ENCODE results near the gene ZEB1.

Gene ZEB1

DNA sequence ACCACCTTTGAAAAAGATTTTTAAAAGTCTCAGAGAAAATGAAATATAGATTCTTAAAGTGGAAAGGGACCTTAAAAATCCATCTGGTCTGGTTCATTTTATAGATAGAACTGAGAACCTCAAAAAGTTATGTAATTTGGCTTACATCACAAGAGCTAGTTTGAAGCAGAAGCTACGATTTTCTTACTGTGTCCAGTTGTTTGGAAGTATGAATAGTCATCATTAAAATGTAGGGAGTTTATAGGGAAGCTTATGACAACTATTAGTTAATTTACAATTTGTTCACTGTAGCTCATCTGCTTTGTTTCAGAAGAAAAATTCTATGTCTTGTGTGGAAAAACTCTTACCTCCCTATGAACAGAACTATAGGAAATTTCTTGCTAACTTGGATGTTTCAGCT is 26.9 kb downstream of the ZEB1 start:
- TF ChIP-seq, protein P1, sequence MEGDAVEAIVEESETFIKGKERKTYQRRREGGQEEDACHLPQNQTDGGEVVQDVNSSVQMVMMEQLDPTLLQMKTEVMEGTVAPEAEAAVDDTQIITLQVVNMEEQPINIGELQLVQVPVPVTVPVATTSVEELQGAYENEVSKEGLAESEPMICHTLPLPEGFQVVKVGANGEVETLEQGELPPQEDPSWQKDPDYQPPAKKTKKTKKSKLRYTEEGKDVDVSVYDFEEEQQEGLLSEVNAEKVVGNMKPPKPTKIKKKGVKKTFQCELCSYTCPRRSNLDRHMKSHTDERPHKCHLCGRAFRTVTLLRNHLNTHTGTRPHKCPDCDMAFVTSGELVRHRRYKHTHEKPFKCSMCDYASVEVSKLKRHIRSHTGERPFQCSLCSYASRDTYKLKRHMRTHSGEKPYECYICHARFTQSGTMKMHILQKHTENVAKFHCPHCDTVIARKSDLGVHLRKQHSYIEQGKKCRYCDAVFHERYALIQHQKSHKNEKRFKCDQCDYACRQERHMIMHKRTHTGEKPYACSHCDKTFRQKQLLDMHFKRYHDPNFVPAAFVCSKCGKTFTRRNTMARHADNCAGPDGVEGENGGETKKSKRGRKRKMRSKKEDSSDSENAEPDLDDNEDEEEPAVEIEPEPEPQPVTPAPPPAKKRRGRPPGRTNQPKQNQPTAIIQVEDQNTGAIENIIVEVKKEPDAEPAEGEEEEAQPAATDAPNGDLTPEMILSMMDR (IDR thresholded peaks at IDR 0.05; ENCODE audit: low read length), result no peak
- H3K4me2 ChIP-seq (ENCODE audit: low read depth, low read length), result no peak overlapping the region
- no peak overlapping the region for H3K27ac ChIP-seq (ENCODE audit: low read length)
- no peaks in the 10 kb centered on the region; the same call in 1 of the 2 replicates for H3K36me3 ChIP-seq (replicated peaks; ENCODE audit: insufficient read depth, low read length)
- no peaks in the 10 kb centered on the region for H3K9me3 ChIP-seq (replicated peaks; ENCODE audit: insufficient read depth, low read length)
- peaks cover 72% of the 10 kb centered on the region for H3K79me2 ChIP-seq (ENCODE audit: low read length)
- H3K4me3 ChIP-seq (ENCODE audit: low read length), result no peak overlapping the region
- H3K9me2 ChIP-seq (replicated peaks; ENCODE audit: insufficient read depth, low read length), result no peaks in the 10 kb centered on the region
- H2AFZ ChIP-seq (ENCODE audit: low read length), result no peak overlapping the region
- H3K27me3 ChIP-seq (replicated peaks; ENCODE audit: insufficient read depth, low read length), result no peaks in the 10 kb centered on the region
- no peak for DNase-seq
- no peaks in the 10 kb centered on the region; the same call in 1 of the 2 replicates for H3F3A ChIP-seq (ENCODE audit: insufficient read depth, low read length)
- H3K4me1 ChIP-seq (ENCODE audit: low read length), result 0 out of 2 replicates have a peak, but pooled peaks cover 4% of the 10 kb centered on the region
- no peaks in the 10 kb centered on the region for H4K20me1 ChIP-seq (ENCODE audit: insufficient read depth, low read length)
- no peak overlapping the region for H3K9ac ChIP-seq (ENCODE audit: low read length)

DNA sequence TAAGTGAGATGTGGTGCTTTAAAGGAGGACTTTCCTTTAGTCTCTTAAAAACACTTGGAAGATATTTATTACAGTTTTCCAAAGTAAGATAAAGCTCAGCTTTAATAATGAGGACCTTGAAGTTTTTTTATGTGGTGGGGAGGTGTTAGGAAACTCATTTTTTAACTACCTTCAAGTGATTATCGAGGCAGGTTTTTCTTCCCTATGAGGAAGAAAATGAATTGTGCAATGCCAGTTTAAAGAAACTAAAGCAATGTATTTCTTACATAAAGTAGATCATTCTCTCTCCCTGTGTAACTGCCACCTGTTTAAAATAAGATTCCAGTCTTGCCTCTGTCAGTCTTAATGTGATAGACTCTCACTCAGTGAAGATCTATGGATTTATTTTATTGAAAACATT is 27.9 kb downstream of the ZEB1 start:
- Histone ChIP-seq H3K9me3 (replicated peaks; ENCODE audit: insufficient read depth, low read length) (no peaks in the 10 kb centered on the region), H3K4me1 (ENCODE audit: low read length) (0 out of 2 replicates have a peak, but pooled peaks cover 4% of the 10 kb centered on the region), H3K27ac (ENCODE audit: low read length) (no peak overlapping the region), H2AFZ (ENCODE audit: low read length) (no peak overlapping the region), H3K36me3 (replicated peaks; ENCODE audit: insufficient read depth, low read length) (no peaks in the 10 kb centered on the region; the same call in 1 of the 2 replicates), H3F3A (ENCODE audit: insufficient read depth, low read length) (no peaks in the 10 kb centered on the region; the same call in 1 of the 2 replicates), H3K9ac (ENCODE audit: low read length) (no peak overlapping the region), H4K20me1 (ENCODE audit: insufficient read depth, low read length) (no peaks in the 10 kb centered on the region), H3K27me3 (replicated peaks; ENCODE audit: insufficient read depth, low read length) (no peaks in the 10 kb centered on the region), H3K79me2 (ENCODE audit: low read length) (peaks cover 74% of the 10 kb centered on the region), H3K4me3 (ENCODE audit: low read length) (no peak overlapping the region), H3K4me2 (ENCODE audit: low read depth, low read length) (no peak overlapping the region), H3K9me2 (replicated peaks; ENCODE audit: insufficient read depth, low read length) (no peaks in the 10 kb centered on the region)
- TF ChIP-seq, protein P1 (IDR thresholded peaks at IDR 0.05; ENCODE audit: low read length), result no peak
- no peak for TF ChIP-seq EZH2phosphoT487 (IDR thresholded peaks at IDR 0.05; ENCODE audit: low read length)
- TF ChIP-seq EZH2 (optimal IDR thresholded peaks at IDR 0.05; ENCODE audit: low read depth, low read length), result no peak
- no peak for DNase-seq

DNA sequence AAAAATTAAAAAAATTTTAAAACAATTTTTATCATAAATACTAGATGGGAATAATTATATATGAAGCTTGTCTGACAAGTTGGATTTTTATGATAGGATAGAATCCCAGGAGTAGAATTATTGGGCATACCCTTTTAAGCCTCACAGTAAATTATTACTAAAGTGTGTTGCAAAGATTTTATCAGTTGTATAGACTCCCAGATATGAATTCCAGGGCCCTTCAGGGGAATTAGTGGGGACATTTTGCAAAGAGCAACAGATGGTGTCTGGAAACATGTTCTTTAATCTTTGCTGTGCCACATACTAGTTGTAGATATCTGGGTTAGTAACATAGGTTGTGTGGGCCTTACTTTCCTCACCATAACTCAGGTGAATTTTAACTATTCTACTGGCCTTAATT is 28.7 kb downstream of the ZEB1 start:
- Histone ChIP-seq H2AFZ (ENCODE audit: low read length) (no peak overlapping the region), H3F3A (ENCODE audit: insufficient read depth, low read length) (no peaks in the 10 kb centered on the region; the same call in 1 of the 2 replicates), H3K27ac (ENCODE audit: low read length) (no peak overlapping the region), H3K4me1 (ENCODE audit: low read length) (0 out of 2 replicates have a peak, but pooled peaks cover 10% of the 10 kb centered on the region), H3K9me2 (replicated peaks; ENCODE audit: insufficient read depth, low read length) (no peaks in the 10 kb centered on the region), H3K4me2 (ENCODE audit: low read depth, low read length) (peak overlapping the region; percentile 12; the same call in 1 of the 2 replicates), H4K20me1 (ENCODE audit: insufficient read depth, low read length) (no peaks in the 10 kb centered on the region), H3K9me3 (replicated peaks; ENCODE audit: insufficient read depth, low read length) (no peaks in the 10 kb centered on the region), H3K9ac (ENCODE audit: low read length) (no peak overlapping the region), H3K36me3 (replicated peaks; ENCODE audit: insufficient read depth, low read length) (no peaks in the 10 kb centered on the region; the same call in 1 of the 2 replicates), H3K79me2 (ENCODE audit: low read length) (peaks cover 77% of the 10 kb centered on the region), H3K4me3 (ENCODE audit: low read length) (no peak overlapping the region), H3K27me3 (replicated peaks; ENCODE audit: insufficient read depth, low read length) (no peaks in the 10 kb centered on the region)
- TF ChIP-seq EZH2phosphoT487 (IDR thresholded peaks at IDR 0.05; ENCODE audit: low read length) (no peak), EZH2 (optimal IDR thresholded peaks at IDR 0.05; ENCODE audit: low read depth, low read length) (no peak)
- TF ChIP-seq, protein P1 (IDR thresholded peaks at IDR 0.05; ENCODE audit: low read length), result no peak
- no peak for DNase-seq
